BE2C (cell line): ENCODE measurements around the gene STUM.

Experiments used
- DNase-seq: peaks from one replicate; pipeline ENCODE4 v3.0.0-alpha.2; 2020
- H3K27me3 ChIP-seq: fragments of 250-450 bp; sonication (Bioruptor Pico); 2 replicates; pipeline ENCODE4 v1.5.1; 2020; ENCODE audit warnings: mild to moderate bottlenecking
- H3K36me3 ChIP-seq: fragments of 250-450 bp; sonication (Bioruptor Pico); 2 replicates; pipeline ENCODE4 v1.5.1; 2020; ENCODE audit warnings: mild to moderate bottlenecking
- H3K4me1 ChIP-seq: fragments of 250-450 bp; sonication (Bioruptor Pico); 2 replicates; pipeline ENCODE4 v1.5.1; 2020
- H3K4me3 ChIP-seq: 2 replicates; pipeline ENCODE4 v1.5.1; 2011; ENCODE audit warnings: low read depth, low read length
- H3K9me3 ChIP-seq: fragments of 250-450 bp; sonication (Bioruptor Pico); 2 replicates; pipeline ENCODE4 v1.5.1; 2020
- CTCF ChIP-seq: IDR thresholded peaks from 2 replicates; pipeline ENCODE4 v1.5.1; 2012; ENCODE audit warnings: mild to moderate bottlenecking, low read depth, low read length

Gene STUM

GRCh38 chr1:226625326-226625725 is 76.8 kb downstream of the STUM start:
- no peak for DNase-seq
- no peak for TF ChIP-seq CTCF
- no peaks in the 10 kb centered on the region; the same call in 1 of the 2 replicates for H3K9me3 ChIP-seq
- H3K4me1 ChIP-seq, result no peaks in the 10 kb centered on the region
- H3K4me3 ChIP-seq, result no peak overlapping the region
- no peaks in the 10 kb centered on the region for H3K36me3 ChIP-seq
- H3K27me3 ChIP-seq, result no peaks in the 10 kb centered on the region; the same call in 1 of the 2 replicates

DNA sequence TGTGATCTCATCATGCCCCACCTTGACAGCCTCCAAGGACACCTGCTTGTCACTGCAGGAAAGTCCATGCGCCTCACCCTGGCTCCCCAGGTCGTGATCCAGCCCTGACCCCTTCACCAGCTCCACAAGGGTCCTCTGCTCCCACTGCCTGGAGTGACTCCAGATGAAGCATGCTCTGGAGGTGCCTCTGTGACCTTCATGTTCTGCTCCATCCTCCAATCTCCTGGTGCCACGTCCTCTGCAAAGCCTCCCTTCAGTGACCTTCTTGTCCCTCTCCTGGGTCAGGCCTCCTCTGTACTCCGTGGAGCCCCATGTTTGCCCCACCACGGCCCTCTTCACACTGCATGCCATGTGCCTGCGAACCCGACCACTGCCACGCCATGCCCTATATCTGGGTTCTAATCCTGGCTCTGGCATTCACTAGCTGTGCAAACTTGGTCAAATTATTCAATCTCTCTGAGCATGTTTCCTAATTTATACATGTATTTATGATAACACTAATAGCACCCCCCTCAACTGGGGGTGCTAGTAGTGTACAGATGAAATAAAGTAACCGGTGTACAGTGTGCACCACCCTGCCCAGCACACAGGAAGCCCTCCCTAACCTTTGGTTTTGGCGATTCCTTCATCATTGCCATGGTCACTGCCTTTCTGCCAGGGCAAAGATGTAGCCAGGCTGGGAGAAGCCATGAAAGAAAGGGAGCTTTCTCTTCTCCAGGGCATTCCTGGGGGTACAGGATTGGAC is 77.4 kb downstream of the STUM start:
- TF ChIP-seq CTCF, result no peak
- no peak for DNase-seq
- H3K27me3 ChIP-seq, result no peaks in the 10 kb centered on the region; the same call in 1 of the 2 replicates
- H3K4me3 ChIP-seq, result no peak overlapping the region
- H3K9me3 ChIP-seq, result no peaks in the 10 kb centered on the region; the same call in 1 of the 2 replicates
- H3K4me1 ChIP-seq, result no peaks in the 10 kb centered on the region
- no peaks in the 10 kb centered on the region for H3K36me3 ChIP-seq

DNA sequence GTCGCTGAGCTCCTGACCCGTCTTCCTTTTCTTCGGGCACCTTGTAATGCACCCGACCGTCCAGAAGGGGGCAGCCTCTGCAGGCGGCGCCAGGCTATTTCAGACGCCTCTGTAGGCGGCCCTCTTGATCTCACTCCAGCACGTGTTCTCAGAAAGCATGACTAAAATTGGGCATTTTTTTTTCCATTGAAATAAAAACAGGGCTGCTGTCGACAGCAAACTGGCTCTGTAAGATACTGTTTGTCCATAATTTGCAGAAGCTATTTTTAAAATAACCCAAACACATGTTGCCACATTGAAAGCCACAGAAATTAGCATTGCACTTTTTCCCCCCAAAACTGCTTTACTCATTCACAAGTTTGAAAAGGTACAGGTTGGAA is 78.0 kb downstream of the STUM start:
- H3K36me3 ChIP-seq, result no peaks in the 10 kb centered on the region
- TF ChIP-seq CTCF, result peak; percentile 97
- DNase-seq, result peak; percentile 65
- no peak overlapping the region for H3K4me3 ChIP-seq
- H3K9me3 ChIP-seq, result no peaks in the 10 kb centered on the region
- no peaks in the 10 kb centered on the region for H3K4me1 ChIP-seq
- H3K27me3 ChIP-seq, result no peaks in the 10 kb centered on the region; the same call in 1 of the 2 replicates

GRCh38 chr1:226627050-226627755 is 78.6 kb downstream of the STUM start:
- no peak for DNase-seq
- Histone ChIP-seq H3K9me3 (no peaks in the 10 kb centered on the region), H3K27me3 (no peaks in the 10 kb centered on the region), H3K36me3 (no peaks in the 10 kb centered on the region), H3K4me1 (no peaks in the 10 kb centered on the region), H3K4me3 (no peak overlapping the region)
- no peak for TF ChIP-seq CTCF

- no peaks in the 10 kb centered on the region for H3K27me3 ChIP-seq
- no peak for TF ChIP-seq CTCF
Measured at GRCh38 chr1:226627924-226628611, 79.5 kb downstream of the STUM start.

More at GRCh38 chr1:226627924-226628611, 79.5 kb downstream of the STUM start:
- H3K4me1 ChIP-seq, result no peaks in the 10 kb centered on the region
- no peak for DNase-seq
- H3K36me3 ChIP-seq, result no peaks in the 10 kb centered on the region
- no peaks in the 10 kb centered on the region for H3K9me3 ChIP-seq
- H3K4me3 ChIP-seq, result no peak overlapping the region
